GM12801 (cell line): ENCODE results near the gene TACC2.

Source experiments
- CTCF ChIP-seq: IDR thresholded peaks from one replicate; pipeline ENCODE4 v1.5.1; 2011; ENCODE audit warnings: control low read depth; ENCODE audit not compliant: insufficient read length; ENCODE audit errors: extremely low read depth

TACC2 gene

GRCh38 chr10:122051609-122052385, 62.8 kb downstream of the TACC2 start:
- TF ChIP-seq CTCF, result no peak

GRCh38 chr10:122052701-122053100, 63.7 kb downstream of the TACC2 start:
- no peak for TF ChIP-seq CTCF

GRCh38 chr10:122053314-122053713, 64.4 kb downstream of the TACC2 start:
- TF ChIP-seq CTCF, result no peak

- TF ChIP-seq CTCF, result no peak
These were observed 65.4 kb downstream of the TACC2 start for GRCh38 chr10:122054048-122055025.

DNA sequence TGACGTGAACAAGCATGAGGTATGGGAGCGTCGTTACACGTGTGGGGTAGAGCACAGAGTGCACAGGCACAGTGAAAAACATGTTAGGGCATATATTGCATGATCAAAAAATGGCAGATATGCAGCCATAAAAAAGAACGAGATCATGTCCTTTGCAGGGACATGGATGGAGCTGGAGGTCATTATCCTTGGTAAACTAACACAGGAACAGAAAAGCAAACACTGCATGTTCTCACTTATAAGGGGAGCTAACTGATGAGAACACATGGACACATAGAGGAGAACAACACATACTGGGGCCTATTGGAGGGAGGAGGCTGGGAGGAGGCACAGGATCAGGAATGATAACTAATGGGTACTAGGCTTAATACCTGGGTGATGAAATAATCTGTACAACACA, 66.3 kb downstream of the TACC2 start:
- TF ChIP-seq CTCF, result no peak

DNA sequence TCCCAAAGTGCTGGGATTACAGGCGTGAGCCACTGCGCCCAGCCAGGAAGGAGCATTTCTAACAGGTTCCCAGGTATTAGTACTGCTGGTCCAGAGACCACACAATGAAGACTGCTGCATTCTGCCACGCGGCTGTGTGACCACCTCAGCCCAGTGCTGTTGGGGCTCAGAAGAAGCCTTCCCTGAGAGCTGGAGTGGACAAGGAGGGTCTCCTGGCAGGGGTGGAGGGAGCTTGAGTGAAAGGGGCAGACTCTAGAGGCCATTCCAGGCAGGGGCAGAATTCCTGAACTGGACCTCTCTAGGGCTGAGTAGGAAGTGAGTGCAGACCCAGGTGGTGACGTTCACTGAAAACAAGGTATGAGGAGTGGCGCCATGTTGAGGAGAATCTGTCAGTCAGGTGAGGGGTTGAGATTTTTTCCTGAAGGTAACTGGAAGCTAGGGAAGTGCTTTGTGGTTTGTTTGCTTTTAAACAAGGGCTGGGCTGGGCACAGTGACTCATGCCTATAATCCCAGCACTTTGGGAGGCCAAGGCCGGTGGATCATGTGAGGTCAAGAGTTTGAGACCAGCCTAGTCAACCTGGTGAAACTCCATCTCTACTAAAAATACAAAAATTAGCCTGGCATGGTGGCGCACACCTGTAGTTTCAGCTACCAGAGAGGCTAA, 67.6 kb downstream of the TACC2 start:
- no peak for TF ChIP-seq CTCF

- no peak for TF ChIP-seq CTCF
These were observed 69.0 kb downstream of the TACC2 start for GRCh38 chr10:122057841-122058413.
